Cardiac fibroblast (primary cell): ENCODE data around the gene TSPEAR.
"Not testable (repeated sequence)": the region's sequence is repeated elsewhere in the genome, so short reads cannot be mapped to it uniquely, and the experiment has no call there.

ENCODE experiments used
- DNase-seq, 2 donors: peaks; one replicate each; pipeline versions ENCODE4 v3.0.0 to v3.0.0-alpha.2; 2010; ENCODE audit warnings: low read depth in 2 of 2
- H3K4me3 ChIP-seq, 2 donors: replicated peaks in 1 of 2; 1 replicate in 1 of 2; 2 replicates in 1 of 2; pipeline ENCODE4 v1.5.1; 2011; ENCODE audit warnings: low read depth in 2 of 2, low read length in 2 of 2, mild to moderate bottlenecking in 2 of 2, moderate library complexity in 1 of 2
- CTCF ChIP-seq: IDR thresholded peaks from one replicate; pipeline ENCODE4 v1.5.1; 2011; ENCODE audit warnings: low read depth, mild to moderate bottlenecking, low read length, inconsistent platforms

TSPEAR gene

GRCh38 chr21:44650265-44650972, 61.0 kb downstream of the TSPEAR start:
- TF ChIP-seq CTCF = no peak
- DNase-seq = no peak
- H3K4me3 ChIP-seq = no peak overlapping the region

- no peak for DNase-seq
- no peak overlapping the region for H3K4me3 ChIP-seq
- TF ChIP-seq CTCF = no peak
Measured at GRCh38 chr21:44649521-44650100, 61.8 kb downstream of the TSPEAR start.

GRCh38 chr21:44648557-44649311, 62.6 kb downstream of the TSPEAR start:
- DNase-seq = no peak

GRCh38 chr21:44647222-44647552, 64.2 kb downstream of the TSPEAR start:
- no peak for TF ChIP-seq CTCF
- no peak overlapping the region for H3K4me3 ChIP-seq
- no peak for DNase-seq

More at GRCh38 chr21:44648557-44649311, 62.6 kb downstream of the TSPEAR start:
- H3K4me3 ChIP-seq = no peak overlapping the region
- TF ChIP-seq CTCF = no peak

GRCh38 chr21:44646366-44647221, 64.8 kb downstream of the TSPEAR start, which contains the start of gene KRTAP10-11:
Gene KRTAP10-11 (plus strand): TSS chr21:44646414. CDS start chr21:44646459, 45 bp downstream.
- DNase-seq, H3K4me3 ChIP-seq: not testable (repeated sequence)

- no peak overlapping the region for H3K4me3 ChIP-seq
- no peak for TF ChIP-seq CTCF
- no peak for DNase-seq
Measured at GRCh38 chr21:44644878-44645277, 66.5 kb downstream of the TSPEAR start.
